ENCODE data around the gene MMP24.

DNA sequence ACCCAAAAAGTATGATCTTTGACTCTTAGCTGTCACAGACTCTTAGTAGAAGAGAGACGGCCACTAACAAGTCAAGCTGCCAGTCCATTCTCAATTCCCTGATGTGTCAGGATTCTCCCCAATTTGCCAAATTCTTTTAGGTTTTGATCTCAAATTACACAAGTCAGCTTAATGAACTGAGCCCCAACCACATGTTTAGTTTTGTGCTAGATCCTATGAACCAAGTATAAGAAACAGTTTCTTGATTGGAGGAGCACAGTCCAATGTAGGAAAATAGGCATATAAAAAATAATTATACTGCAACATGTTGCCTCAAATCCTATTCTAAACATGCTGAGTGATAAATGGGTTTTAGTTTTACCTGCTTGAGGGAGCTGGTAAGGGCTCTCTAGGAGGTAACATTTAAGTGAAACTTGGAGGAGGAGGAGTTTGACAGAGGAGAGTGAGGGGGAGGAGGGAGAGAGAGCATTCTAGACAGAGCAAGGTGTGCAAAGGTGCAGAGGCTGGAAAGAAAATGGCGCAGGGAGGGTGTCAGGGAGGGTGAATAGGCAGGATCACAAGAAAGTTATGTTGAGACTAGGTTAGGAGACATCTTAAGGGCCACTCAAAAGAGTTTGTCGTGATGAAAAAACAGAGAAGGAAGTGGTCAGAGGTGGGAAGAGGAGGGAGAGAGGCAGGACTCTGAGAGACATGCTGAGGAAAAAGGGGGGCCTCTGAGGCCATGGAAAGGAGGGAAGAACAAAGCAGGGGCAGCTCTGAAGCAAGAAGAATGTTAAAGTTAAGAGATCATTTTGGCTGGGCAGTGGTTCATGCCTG, 88.5 kb downstream of the MMP24 start:
- TF ChIP-seq POLR2AphosphoS5 (IDR thresholded peaks at IDR 0.05; ENCODE audit: low read depth, low read length), result no peak
- TF ChIP-seq, protein P1, sequence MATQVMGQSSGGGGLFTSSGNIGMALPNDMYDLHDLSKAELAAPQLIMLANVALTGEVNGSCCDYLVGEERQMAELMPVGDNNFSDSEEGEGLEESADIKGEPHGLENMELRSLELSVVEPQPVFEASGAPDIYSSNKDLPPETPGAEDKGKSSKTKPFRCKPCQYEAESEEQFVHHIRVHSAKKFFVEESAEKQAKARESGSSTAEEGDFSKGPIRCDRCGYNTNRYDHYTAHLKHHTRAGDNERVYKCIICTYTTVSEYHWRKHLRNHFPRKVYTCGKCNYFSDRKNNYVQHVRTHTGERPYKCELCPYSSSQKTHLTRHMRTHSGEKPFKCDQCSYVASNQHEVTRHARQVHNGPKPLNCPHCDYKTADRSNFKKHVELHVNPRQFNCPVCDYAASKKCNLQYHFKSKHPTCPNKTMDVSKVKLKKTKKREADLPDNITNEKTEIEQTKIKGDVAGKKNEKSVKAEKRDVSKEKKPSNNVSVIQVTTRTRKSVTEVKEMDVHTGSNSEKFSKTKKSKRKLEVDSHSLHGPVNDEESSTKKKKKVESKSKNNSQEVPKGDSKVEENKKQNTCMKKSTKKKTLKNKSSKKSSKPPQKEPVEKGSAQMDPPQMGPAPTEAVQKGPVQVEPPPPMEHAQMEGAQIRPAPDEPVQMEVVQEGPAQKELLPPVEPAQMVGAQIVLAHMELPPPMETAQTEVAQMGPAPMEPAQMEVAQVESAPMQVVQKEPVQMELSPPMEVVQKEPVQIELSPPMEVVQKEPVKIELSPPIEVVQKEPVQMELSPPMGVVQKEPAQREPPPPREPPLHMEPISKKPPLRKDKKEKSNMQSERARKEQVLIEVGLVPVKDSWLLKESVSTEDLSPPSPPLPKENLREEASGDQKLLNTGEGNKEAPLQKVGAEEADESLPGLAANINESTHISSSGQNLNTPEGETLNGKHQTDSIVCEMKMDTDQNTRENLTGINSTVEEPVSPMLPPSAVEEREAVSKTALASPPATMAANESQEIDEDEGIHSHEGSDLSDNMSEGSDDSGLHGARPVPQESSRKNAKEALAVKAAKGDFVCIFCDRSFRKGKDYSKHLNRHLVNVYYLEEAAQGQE (IDR thresholded peaks at IDR 0.05; ENCODE audit: insufficient read depth in 1 of 2, low read depth in 2 of 2, low read length in 2 of 2), result no peak
